Nephron (organoid): ENCODE measurements around the gene INHBC.
"Not testable (repeated sequence)": the region's sequence is repeated elsewhere in the genome, so short reads cannot be mapped to it uniquely, and the experiment has no call there.

Experiments used
- H3K27ac Mint-ChIP-seq, 3 experiments: 2 replicates each; pipeline ENCODE4 v1.8.0; 2020; ENCODE audit warnings: mixed read lengths in 3 of 3, mild to moderate bottlenecking in 2 of 3, moderate library complexity in 1 of 3
- H3K27me3 Mint-ChIP-seq: 2 replicates; pipeline ENCODE4 v1.8.0; 2021; ENCODE audit warnings: low read depth, mild to moderate bottlenecking, moderate library complexity, mixed read lengths
- H3K36me3 Mint-ChIP-seq: 2 replicates; pipeline ENCODE4 v1.8.0; 2020; ENCODE audit warnings: low read depth, mixed read lengths
- H3K4me1 Mint-ChIP-seq: 2 replicates; pipeline ENCODE4 v1.8.0; 2020; ENCODE audit warnings: mixed read lengths
- H3K4me3 Mint-ChIP-seq, 3 experiments: 2 replicates each; pipeline ENCODE4 v1.8.0; 2020; ENCODE audit warnings: mild to moderate bottlenecking in 3 of 3, mixed read lengths in 3 of 3, moderate library complexity in 2 of 3
- H3K9me3 Mint-ChIP-seq: 2 replicates; pipeline ENCODE4 v1.8.0; 2020; ENCODE audit warnings: mixed read lengths
- TF ChIP-seq, protein P1 (sequence below), 3 experiments: fragments of 200-600 bp; sonication (generic); IDR thresholded peaks; one replicate each; pipeline ENCODE4 v1.5.0; 2021; ENCODE audit warnings: antibody characterized with exemption in 3 of 3; ENCODE audit not compliant: unreplicated experiment in 3 of 3

INHBC gene

DNA sequence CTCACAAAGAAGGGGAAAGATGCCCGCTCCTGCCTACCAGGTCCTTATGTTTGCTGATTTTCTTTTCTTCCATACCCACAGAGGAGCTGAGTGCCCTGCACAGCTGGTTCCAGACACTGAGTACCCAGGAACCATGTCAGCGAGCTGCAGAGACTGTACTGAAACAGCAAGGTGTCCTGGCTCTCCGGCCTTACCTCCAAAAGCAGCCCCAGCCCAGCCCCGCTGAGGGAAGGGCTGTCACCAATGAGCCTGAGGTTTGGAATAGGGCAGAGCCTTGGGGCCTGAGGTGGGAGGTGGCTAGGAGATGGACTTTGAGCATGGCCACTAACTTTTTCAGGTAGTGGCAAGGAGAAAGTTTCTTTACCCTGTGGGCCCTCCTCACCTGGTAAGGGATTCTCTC, 55.5 kb downstream of the INHBC start:
- no peak overlapping the region for H3K27ac Mint-ChIP-seq
- TF ChIP-seq, protein P1, sequence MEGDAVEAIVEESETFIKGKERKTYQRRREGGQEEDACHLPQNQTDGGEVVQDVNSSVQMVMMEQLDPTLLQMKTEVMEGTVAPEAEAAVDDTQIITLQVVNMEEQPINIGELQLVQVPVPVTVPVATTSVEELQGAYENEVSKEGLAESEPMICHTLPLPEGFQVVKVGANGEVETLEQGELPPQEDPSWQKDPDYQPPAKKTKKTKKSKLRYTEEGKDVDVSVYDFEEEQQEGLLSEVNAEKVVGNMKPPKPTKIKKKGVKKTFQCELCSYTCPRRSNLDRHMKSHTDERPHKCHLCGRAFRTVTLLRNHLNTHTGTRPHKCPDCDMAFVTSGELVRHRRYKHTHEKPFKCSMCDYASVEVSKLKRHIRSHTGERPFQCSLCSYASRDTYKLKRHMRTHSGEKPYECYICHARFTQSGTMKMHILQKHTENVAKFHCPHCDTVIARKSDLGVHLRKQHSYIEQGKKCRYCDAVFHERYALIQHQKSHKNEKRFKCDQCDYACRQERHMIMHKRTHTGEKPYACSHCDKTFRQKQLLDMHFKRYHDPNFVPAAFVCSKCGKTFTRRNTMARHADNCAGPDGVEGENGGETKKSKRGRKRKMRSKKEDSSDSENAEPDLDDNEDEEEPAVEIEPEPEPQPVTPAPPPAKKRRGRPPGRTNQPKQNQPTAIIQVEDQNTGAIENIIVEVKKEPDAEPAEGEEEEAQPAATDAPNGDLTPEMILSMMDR (IDR thresholded peaks at IDR 0.05; ENCODE audit: unreplicated experiment in 3 of 3), result no peak
- no peaks in the 10 kb centered on the region for H3K9me3 Mint-ChIP-seq
- peak overlapping the region in 2 of 3 experiments; percentile 56 to 99 for H3K4me3 Mint-ChIP-seq
- peaks cover 19% of the 10 kb centered on the region for H3K4me1 Mint-ChIP-seq
- H3K27me3 Mint-ChIP-seq, result no peaks in the 10 kb centered on the region
- peaks cover 46% of the 10 kb centered on the region for H3K36me3 Mint-ChIP-seq

DNA sequence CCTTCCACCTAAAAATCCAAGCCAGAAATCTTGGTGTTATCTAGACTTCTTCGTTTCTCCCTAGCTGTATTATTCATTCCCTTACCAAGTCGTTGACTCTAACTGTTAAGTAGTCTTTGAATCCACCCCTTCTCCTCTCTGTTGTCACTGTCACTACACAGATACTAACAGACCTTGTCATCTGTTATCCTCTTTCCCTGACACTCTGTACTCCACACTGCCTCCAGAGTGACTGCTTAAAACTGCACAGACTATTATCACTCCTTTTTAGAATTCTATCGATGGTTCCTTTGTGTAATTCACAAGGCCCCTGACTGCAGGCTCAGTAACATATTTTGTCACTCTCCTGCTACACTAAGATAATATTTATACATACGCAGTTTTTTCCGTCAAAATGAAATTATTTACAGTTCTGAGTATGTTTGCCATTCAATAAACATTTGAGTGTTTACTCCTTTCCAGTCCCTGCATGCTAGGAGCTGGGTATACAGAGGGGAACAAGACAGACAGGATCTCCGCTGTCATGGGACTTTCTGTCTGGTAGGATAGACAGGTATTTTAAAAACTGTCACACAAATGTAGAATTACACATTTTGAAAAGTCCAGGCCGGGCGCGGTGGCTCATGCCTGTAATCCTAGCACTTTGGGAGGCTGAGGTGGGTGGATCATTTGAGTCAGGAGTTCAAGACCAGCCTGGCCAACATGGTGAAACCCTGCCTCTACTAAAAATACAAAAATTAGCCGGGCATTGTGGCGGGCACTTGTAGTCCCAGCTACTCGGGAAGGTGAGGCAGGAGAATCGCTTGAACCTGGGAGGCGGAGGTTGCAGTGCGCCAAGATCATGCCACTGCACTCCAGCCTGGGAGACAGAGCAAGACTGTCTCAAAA, 57.1 kb downstream of the INHBC start:
- Mint-ChIP-seq H3K27me3 (peaks cover 4% of the 10 kb centered on the region), H3K36me3 (peaks cover 60% of the 10 kb centered on the region), H3K9me3 (no peaks in the 10 kb centered on the region), H3K4me1 (peaks cover 19% of the 10 kb centered on the region), H3K4me3 (peak overlapping the region; percentile 57 to 78 (median 71)), H3K27ac (peak overlapping the region in 1 of 3 experiments; percentile 41)
- TF ChIP-seq, protein P1 (IDR thresholded peaks at IDR 0.05; ENCODE audit: unreplicated experiment in 3 of 3), result no peak

DNA sequence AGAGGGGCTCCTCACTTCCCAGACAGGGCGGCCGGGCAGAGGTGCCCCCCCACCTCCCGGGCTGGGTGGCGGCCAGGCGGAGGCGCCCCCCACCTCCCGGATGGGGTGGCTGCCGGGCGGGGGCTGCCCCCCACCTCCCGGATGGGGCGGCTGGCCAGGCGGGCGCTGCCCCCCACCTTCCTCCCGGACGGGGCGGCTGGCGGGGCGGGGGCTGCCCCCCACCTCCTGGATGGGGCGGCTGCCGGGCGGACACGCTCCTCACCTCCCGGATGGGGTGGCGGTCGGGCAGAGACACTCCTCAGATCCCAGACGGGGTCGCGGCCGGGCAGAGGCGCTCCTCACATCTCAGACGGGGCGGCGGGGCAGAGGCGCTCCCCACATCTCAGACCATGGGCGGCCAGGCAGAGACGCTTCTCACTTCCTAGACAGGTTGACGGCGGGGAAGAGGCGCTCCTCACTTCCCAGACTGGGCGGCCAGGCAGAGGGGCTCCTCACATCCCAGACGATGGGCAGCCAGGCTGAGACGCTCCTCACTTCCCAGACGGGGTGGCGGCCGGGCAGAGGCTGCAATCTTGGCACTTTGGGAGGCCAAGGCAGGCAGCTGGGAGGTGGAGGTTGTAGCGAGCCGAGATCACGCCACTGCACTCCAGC, 60.6 kb downstream of the INHBC start:
- not testable (repeated sequence) for H3K27ac Mint-ChIP-seq, H3K27me3 Mint-ChIP-seq, H3K4me3 Mint-ChIP-seq, H3K4me1 Mint-ChIP-seq, H3K9me3 Mint-ChIP-seq
- H3K36me3 Mint-ChIP-seq, result peaks cover 74% of the 10 kb centered on the region

DNA sequence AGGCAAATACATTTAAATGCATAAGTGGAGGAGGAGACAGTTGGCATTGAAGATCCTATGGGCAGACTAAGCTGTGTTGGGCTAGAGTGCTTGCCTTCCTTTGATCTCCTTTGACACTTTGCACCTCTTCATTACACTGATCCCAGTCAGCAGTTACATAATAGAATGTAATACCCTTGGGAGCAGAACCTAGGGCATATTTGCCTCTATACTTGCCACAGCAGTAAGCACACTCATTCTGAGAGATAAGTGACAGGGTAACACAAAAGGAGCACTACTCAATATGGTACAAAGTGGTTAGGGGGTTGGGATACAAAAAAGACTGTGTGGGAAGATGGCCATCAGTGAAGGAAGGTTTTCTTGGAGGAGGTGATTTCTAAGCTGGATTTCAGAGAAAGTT, 62.2 kb downstream of the INHBC start:
- H3K4me3 Mint-ChIP-seq, result no peak overlapping the region
- H3K4me1 Mint-ChIP-seq, result no peaks in the 10 kb centered on the region
- peaks cover 2% of the 10 kb centered on the region for H3K9me3 Mint-ChIP-seq
- H3K36me3 Mint-ChIP-seq, result peaks cover 73% of the 10 kb centered on the region
- H3K27ac Mint-ChIP-seq, result no peak overlapping the region
- TF ChIP-seq, protein P1 (IDR thresholded peaks at IDR 0.05; ENCODE audit: unreplicated experiment in 3 of 3), result no peak
- peaks cover 4% of the 10 kb centered on the region for H3K27me3 Mint-ChIP-seq

DNA sequence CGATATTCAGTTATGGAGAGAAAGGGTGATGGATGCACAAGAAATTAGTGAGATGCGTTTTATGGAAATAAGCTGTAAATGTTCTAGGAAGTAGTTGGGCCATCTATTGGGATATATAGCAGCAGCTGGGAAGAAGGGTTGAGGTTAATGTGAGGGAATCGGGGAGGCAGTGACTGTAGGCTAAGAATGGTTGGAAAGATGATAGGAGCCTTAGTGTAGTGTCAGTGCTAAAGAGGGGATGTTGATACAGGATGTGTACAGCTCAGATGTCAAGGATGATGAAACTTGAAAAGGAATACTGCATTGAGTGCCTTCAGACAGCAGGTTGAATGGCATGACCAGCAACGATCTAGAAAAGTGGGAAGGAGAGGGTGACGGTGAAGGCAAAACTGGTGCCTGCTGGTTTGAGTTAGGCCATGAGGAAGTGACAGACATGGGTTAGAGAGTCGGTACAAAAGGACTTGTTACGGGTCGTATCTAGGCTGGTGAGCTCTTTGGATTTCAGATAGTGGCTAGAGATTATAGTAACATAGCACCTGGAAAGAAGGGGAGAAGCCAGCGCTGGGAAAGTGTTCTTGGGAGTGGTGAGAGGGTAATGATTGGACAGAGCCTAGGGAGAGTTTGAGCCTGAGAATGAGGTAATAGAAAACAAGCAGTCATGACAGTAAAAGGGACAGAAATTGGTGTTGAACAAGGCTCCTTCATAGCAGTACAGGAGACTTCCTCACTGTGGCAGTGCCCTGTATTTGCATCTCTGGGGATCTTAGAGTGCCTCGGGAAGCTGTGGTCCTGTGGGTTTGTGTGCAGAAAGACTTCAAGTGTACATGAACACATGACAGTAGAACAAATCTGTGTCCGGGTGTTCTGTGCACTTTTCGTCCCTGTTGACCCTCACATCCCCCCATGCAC, 62.9 kb downstream of the INHBC start:
- TF ChIP-seq, protein P1 (IDR thresholded peaks at IDR 0.05; ENCODE audit: unreplicated experiment in 3 of 3), result no peak
- Mint-ChIP-seq H3K4me1 (no peaks in the 10 kb centered on the region), H3K4me3 (no peak overlapping the region)

DNA sequence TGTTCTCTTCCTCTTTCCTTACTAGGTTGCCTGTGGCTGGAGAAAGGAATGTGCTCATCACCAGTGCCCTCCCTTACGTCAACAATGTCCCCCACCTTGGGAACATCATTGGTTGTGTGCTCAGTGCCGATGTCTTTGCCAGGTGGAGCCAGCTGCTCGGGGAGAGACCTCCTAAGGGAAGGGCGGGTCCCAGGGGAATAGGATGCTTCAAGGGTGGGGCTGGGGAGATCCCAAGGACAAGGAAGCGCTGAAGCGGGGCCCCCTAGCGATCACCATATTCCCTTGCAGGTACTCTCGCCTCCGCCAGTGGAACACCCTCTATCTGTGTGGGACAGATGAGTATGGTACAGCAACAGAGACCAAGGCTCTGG, 63.5 kb downstream of the INHBC start:
- Mint-ChIP-seq H3K4me1 (no peaks in the 10 kb centered on the region), H3K27me3 (peaks cover 4% of the 10 kb centered on the region), H3K9me3 (peaks cover 2% of the 10 kb centered on the region), H3K27ac (no peak overlapping the region), H3K4me3 (no peak overlapping the region), H3K36me3 (peaks cover 72% of the 10 kb centered on the region)
- TF ChIP-seq, protein P1 (IDR thresholded peaks at IDR 0.05; ENCODE audit: unreplicated experiment in 3 of 3), result no peak

More for the DNA sequence above, 62.9 kb downstream of the INHBC start:
- H3K9me3 Mint-ChIP-seq, result peaks cover 2% of the 10 kb centered on the region
- H3K27me3 Mint-ChIP-seq, result peaks cover 4% of the 10 kb centered on the region
- peaks cover 73% of the 10 kb centered on the region for H3K36me3 Mint-ChIP-seq
- no peak overlapping the region for H3K27ac Mint-ChIP-seq
